KOPT-K1 (cell line): Measurements from ENCODE around the gene MCRIP2.
"Not testable (repeated sequence)": the region's sequence is repeated elsewhere in the genome, so short reads cannot be mapped to it uniquely, and the experiment has no call there.

Experiments used
- H3K27ac ChIP-seq: fragments of 200-600 bp; sonication (generic); 2 replicates; pipeline ENCODE4 v1.5.1; 2016; ENCODE audit warnings: antibody characterized with exemption, mild to moderate bottlenecking, low read depth, low read length; ENCODE audit not compliant: poor library complexity, severe bottlenecking
- H3K36me3 ChIP-seq: fragments of 200-600 bp; sonication (generic); 2 replicates; pipeline ENCODE4 v1.5.1; 2017; ENCODE audit warnings: antibody characterized with exemption, mild to moderate bottlenecking, low read length, moderate library complexity; ENCODE audit not compliant: insufficient read depth
- H3K9me3 ChIP-seq: fragments of 200-600 bp; sonication (generic); 2 replicates; pipeline ENCODE4 v1.5.1; 2017; ENCODE audit warnings: antibody characterized with exemption, low read length, mild to moderate bottlenecking; ENCODE audit not compliant: insufficient read depth, poor library complexity, severe bottlenecking

The MCRIP2 gene, protein sequence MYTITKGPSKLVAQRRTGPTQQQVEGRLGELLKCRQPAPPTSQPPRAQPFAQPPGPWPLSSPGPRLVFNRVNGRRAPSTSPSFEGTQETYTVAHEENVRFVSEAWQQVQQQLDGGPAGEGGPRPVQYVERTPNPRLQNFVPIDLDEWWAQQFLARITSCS

DNA sequence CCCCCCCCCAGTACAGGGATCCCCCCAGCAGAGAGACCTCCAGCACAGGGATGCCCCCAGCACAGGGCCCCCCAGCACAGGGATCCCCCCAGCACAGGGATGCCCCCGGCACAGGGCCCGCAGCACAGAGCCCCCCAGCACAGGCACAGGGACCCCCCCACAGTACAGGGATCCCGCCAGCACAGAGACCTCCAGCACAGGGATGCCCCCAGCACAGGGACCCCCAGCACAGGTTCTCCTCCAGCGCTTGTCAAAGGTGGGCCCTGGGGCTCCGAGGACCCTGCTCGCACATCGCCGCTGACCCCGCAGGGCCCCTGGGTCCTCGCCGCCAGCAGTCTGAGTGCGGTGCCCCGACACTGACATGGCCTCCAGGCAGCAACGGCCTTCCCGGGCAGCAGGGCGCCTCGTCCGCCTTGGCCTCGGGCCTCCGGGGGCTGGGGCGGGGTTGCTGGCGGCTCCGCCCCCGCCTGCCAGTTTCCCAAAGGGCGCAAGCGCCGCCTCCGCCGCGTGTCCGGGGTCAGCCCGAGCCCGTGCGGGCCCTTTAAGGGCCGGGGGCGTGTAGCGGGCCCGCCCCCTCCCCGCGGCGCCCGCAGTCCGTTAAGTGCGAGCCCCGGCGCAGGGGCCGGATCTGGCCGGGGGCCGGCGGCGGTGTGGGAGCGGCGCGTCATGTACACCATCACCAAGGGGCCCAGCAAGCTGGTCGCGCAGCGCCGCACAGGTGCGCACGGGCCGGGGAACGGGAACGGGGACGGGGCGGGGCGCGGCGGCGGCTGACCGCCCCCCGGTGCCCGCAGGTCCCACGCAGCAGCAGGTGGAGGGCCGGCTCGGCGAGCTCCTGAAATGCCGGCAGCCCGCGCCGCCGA, at the start of gene MCRIP2:
MCRIP2 (plus strand) TSS at position 503 of the 863 bp plus-strand sequence; CDS start at position 667, 164 bp downstream.
- Histone ChIP-seq H3K9me3 (no peaks in the 10 kb centered on the region), H3K27ac (no peak within 1 kb of the TSS), H3K36me3 (no peaks in the 10 kb centered on the region)

DNA sequence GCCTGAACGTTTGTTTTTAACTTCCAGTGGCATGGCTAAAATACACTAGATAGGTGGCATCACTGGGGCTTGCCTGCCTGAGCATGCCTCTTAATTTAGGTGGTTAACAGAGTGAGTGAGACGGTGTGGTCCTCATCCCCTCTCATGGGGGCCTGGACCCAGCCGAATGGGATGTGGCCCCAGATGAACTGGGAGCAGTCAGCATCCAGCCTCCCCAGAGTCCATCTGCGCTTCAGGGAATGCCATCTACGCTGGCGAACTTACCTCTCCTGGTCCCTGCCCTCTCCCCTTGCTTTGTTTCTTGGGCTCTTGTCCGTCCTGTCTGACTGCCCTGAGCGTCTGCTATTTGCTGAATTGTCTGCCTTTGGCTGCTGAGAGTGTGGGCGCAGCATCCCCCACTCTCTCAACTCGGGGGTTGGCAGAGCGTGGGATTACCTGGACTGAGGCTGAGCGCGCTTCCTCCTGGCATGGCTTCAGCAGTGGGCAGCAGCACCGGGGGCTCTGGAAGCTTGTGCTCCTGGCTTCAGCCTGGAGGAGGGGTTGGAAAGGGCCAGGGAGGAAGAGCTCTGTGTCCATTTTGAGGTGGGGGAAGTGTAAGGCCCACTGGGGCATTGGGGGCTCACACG, 49.6 kb upstream of the MCRIP2 start:
- H3K36me3 ChIP-seq = no peaks in the 10 kb centered on the region
- no peak overlapping the region for H3K27ac ChIP-seq
- no peaks in the 10 kb centered on the region for H3K9me3 ChIP-seq

DNA sequence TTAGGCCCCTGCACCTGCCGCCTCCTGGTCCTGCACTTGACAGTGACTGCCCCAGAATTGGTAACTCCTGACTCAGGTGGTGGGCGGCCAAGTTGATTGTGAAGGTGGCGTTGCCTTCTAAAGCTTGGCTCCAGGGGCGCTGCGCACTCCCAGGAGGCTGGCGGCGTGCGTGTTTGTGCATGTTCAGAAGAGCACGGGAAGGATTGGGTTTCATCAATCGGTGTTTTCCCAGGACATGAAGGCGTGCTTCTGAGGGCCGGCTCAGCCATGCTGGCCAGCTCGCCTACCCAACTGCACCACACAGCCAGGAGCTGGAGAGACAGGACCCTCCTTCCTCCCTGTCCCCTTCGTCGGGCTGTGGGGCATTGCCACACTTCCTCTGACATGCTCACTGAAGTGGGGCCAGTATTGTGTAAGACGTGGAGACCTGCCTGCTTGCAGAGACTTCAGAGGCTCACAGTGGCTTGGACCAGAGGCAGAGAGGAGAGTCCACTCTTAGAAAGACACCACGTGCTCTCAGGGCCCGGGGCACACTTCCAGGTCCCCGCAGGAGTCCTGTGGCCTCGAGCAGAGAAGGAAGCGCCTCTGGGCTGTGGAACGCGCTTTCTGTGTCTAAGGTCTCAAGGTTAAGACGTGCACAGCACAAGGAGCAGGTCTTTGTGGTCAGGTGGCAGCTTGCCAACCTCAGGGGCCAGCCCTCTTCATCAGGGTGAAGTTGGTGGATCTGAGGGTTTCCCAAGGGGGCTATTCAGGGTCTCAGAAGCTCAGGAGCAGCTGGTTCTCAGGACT, 48.9 kb upstream of the MCRIP2 start:
- no peaks in the 10 kb centered on the region for H3K9me3 ChIP-seq
- no peak overlapping the region for H3K27ac ChIP-seq
- H3K36me3 ChIP-seq = no peaks in the 10 kb centered on the region

DNA sequence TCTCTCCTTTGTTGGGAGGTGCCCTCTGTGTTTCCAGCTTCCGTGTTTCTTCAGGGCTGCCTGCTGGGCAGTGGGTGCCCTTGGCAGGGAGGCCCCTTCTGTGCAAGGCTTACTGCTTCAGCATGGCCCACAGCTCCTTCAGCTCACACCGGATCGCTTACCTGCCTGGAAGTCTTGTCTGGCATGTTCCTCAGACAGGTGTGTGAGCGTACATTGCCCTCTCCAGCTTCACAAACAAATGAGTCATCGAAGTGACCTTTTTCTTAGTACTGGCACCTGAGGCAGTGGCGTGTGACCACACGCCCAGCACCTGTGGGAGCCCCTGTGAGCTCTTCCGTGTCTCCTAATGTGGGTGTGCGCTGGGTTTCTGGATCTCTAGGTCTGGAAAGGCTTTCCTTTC, 48.2 kb upstream of the MCRIP2 start:
- Histone ChIP-seq H3K36me3 (no peaks in the 10 kb centered on the region), H3K9me3 (no peaks in the 10 kb centered on the region), H3K27ac (no peak overlapping the region)

DNA sequence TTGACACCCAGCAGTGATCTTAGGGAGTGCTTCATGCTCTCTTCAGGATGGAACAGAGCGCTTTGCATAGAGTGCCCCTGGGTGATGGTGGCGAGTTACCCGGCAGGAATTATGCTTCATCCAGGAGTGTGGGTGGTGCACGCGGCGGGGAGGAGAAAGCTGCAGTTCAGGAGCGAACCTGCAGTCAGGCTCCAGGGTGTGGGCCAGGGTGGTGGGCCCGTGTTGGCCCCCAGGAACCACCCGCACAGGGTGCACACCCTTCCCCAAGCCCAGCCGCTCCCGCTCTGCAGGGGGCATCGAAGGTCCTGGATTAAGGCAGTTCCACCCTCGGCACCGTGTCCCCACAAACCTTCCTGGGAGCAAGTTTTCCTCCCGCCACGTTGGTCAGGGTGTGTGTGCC, 47.8 kb upstream of the MCRIP2 start:
- Histone ChIP-seq H3K27ac (no peak overlapping the region), H3K9me3 (no peaks in the 10 kb centered on the region), H3K36me3 (no peaks in the 10 kb centered on the region)

DNA sequence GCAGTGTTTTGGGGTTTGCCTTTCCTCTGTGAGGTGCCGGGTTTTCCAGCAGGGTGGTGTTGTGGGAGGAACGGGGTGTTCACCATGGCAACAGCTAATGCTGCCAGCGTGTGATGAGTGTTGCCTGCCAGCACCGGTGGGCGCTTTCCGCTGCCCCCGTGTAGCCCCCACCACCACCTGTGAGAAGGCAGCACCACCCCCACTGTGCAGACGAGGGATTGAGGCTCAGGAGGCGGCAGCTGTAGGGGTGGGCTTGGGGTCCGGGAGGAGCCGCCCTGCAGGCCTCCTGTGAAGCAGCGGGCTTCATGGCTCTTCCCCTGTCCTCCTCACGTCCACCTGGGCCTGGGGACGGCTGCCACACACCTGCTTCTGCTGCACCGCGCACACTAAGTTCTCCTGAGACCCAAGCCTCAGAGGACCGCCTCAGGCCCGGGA, 46.5 kb upstream of the MCRIP2 start:
- H3K36me3 ChIP-seq = no peaks in the 10 kb centered on the region; the same call in 1 of the 2 replicates
- no peaks in the 10 kb centered on the region for H3K9me3 ChIP-seq
- no peak overlapping the region for H3K27ac ChIP-seq

DNA sequence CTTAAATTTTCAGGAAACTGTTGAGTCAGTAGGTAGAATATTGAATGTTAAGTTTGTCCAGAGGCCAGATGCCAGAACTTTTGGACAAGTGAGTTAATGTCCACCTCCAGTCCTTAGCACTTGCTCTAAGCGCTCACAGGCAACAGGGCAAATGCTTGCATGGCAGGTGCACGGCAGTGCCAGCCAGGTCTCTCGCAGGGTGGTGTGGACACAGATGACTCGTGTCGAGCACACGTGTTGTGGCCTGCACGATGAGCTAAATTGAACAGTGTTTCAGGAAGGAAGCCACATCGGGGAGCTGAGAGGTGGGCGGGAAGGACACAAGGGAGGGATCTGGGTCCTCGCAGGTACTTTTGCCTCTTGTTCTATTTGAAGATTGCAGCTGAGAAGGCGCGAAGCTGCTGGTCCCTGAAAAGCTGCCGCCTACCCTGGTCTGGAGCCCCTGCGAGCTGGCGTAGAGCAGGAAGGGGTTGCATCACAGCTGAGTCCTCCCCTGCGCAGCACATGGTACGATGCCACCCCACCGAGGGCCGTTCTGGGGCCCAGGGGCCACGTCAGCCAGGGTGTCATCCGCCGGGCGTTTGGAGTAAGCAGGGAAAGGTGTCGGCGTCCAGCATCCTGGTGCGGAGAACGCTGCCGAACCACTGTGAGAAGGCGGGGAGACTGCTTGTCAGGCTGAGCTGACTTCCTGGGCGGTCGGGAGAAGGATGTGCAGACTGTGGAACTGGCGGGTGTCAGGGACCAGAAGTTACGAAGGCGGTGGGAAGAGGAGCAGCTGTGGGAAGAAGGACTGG, 45.5 kb upstream of the MCRIP2 start:
- Histone ChIP-seq H3K36me3 (no peaks in the 10 kb centered on the region; the same call in 1 of the 2 replicates), H3K9me3 (no peaks in the 10 kb centered on the region), H3K27ac (no peak overlapping the region)

DNA sequence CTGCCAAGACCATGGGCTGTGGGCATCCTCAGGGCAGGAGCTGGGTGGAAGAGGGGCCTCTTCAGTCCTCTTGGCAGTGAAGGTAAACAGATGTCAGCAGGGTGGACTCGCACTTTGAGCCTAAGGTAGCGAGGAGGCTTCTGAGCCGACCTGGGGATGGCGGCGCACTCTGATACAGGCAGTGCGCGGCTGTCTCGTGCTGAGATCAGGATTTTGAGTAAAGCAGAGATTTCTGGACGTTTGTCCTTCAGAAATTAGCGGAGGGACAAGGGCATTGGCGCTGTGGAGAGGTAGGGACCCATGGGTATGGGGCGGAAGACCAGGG, 44.9 kb upstream of the MCRIP2 start:
- Histone ChIP-seq H3K9me3 (no peaks in the 10 kb centered on the region), H3K36me3 (no peaks in the 10 kb centered on the region; the same call in 1 of the 2 replicates), H3K27ac (no peak overlapping the region)

DNA sequence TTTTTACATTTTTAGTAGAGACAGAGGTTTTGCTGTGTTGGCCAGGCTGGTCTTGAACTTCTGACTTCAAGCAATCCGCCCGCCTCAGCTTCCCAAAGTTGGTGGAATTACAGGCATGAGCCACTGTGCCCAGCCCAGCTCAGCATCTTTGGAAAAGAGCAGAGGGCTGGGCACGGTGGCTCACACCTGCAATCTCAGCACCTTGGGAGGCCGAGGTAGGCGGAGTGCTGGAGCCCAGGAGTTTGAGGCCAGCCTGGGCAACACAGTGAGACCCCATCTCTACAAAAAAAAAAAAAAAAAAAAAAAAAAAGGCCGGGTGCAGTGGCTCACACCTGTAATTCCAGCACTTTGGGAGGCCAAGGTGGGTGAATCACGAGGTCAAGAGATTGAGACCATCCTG, 44.0 kb upstream of the MCRIP2 start:
- H3K27ac ChIP-seq, H3K36me3 ChIP-seq, H3K9me3 ChIP-seq: not testable (repeated sequence)

DNA sequence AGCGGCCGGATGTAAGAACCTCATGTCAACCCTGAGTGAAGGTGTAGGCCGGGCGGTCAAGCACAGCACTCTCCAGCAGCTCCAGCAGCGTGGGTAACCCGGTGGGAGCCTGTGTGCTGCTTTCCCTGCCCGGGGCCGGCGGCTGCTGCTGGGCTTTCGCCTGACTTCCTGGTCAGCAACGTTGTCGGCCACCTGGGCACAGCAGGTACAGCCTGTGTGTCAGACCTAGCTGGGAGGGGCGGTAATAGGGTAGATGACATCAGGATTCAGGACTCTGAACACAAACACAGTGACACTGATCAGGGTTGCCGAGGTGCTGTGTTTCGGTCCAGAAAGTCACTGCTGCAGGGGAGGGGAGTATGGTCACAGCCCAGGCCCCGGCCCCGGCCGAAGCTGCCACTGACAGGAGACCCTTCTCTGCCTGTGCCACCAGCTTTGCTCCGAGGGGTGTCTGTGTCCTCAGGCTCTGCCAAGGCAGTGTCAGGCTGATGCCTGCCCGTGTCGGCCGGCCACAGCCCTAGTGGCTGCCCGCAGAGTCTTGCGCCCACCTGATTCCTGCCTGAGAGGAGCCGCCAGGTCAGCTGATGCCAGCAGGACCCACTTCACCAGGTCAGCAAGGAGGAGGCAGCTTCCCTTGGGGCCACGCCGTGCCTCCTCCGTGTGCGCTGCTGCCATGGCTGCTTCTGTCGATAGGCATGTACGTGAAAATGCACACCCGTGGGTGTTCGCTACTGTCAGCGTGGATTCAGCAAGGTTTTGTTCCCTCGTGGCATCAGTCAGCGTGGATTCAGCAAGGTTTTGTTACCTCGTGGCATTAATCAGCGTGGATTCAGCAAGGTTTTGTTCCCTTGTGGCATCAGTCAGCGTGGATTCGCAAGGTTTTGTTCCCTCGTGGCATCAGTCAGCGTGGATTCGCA, 42.5 kb upstream of the MCRIP2 start:
- Histone ChIP-seq H3K27ac (no peak overlapping the region), H3K36me3 (no peaks in the 10 kb centered on the region; the same call in 1 of the 2 replicates), H3K9me3 (no peaks in the 10 kb centered on the region)

DNA sequence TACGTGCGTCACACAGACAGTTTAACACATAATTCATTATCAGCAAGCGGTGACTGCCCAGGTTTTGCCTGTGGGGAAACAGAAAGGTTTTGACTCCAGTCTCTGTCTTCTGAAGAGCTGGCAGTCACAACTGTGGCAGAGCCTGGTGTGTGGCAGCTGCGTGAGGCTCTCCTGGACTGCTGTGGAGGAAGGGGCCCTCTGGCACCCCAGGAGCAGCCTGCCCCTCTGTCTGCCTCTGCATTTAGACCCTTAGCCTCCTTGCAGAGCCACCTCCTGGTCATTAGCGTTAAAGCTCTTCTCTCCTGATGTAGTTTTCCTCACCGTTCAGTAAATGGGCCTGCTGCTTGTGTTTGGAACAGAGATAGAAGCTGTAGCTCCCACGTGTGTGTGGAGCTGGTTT, 40.8 kb upstream of the MCRIP2 start:
- peaks cover 11% of the 10 kb centered on the region for H3K9me3 ChIP-seq
- H3K27ac ChIP-seq = no peak overlapping the region
- no peaks in the 10 kb centered on the region; the same call in 1 of the 2 replicates for H3K36me3 ChIP-seq

DNA sequence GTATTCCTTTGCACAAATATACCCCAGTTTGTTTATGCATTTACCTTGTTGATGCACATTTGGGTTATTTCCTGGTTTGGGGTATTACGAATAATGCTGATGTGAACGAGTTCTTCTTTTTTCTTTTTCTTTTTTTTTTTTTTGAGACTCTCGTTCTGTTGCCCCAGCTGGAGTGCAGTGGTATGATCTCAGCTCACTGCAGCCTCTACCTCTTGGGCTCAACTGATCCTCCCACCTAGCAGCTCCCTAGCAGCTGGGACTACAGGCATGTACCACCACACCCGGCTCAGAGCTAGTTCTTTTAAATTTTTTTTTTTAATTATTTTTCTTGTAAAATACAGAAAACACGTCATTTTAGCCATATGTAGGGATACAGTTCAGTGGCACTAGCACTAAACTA, 37.7 kb upstream of the MCRIP2 start:
- Histone ChIP-seq H3K36me3 (no peaks in the 10 kb centered on the region; the same call in 1 of the 2 replicates), H3K9me3 (peaks cover 11% of the 10 kb centered on the region), H3K27ac (no peak overlapping the region)

DNA sequence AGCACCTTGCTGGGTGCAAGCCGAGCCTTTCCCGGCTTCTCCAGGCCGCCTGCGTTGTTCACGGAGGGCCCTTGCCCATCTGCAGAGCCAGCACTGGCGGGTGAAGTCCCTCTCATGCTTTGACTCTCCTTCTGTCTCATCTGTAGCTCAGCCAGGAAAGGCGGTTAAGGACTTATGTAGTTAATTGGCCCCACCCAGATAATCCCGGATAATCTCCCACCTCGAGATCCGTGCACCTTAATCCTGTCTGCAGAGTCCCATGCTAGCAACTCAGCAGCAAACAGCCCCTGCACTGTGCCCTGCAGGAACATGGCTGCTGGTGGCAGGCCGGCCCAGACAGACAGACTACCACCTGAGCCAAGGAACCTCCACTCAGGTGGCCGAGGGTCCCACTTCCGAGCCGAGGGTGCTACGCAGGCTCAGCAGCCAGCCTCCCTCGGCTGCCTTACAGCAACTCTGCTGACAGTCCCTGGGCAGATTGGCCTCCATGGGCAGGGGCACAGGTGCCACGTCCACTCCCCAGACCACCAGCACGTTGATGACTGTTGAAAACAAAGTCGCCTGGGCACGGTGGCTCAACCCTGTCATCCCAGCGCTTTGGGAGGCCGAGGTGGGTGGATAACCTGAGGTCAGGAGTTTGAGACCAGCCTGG, 34.8 kb upstream of the MCRIP2 start:
- peaks cover 11% of the 10 kb centered on the region for H3K9me3 ChIP-seq
- H3K27ac ChIP-seq = no peak overlapping the region
- H3K36me3 ChIP-seq = no peaks in the 10 kb centered on the region
